Duodenal mucosa (tissue), 2 donors: ENCODE measurements around the gene SLC4A1AP.

Source experiments
- H3K27ac ChIP-seq: one replicate; pipeline ENCODE4 v1.7.0; 2013; ENCODE audit warnings: low read depth, low read length
- H3K27me3 ChIP-seq, 2 donors: one replicate each; pipeline ENCODE4 v1.7.0; 2013; ENCODE audit warnings: low read length in 2 of 2, control low read depth in 1 of 2; ENCODE audit not compliant: insufficient read depth in 2 of 2, control insufficient read depth in 1 of 2
- H3K36me3 ChIP-seq, 2 donors: one replicate each; pipeline ENCODE4 v1.7.0; 2013; ENCODE audit warnings: low read length in 2 of 2, control low read depth in 1 of 2; ENCODE audit not compliant: insufficient read depth in 2 of 2, control insufficient read depth in 1 of 2
- H3K4me1 ChIP-seq, 2 donors: one replicate each; pipeline ENCODE4 v1.7.0; 2013; ENCODE audit warnings: low read length in 2 of 2, control low read depth in 1 of 2; ENCODE audit not compliant: insufficient read depth in 2 of 2, control insufficient read depth in 1 of 2
- H3K4me3 ChIP-seq, 2 donors: one replicate each; pipeline ENCODE4 v1.7.0; 2013; ENCODE audit warnings: low read length in 2 of 2, low read depth in 1 of 2
- H3K9ac ChIP-seq, 2 donors: one replicate each; pipeline ENCODE4 v1.7.0; 2013; ENCODE audit warnings: low read length in 2 of 2, low read depth in 1 of 2
- H3K9me3 ChIP-seq, 2 donors: one replicate each; pipeline ENCODE4 v1.7.0; 2013; ENCODE audit warnings: low read length in 2 of 2, control low read depth in 1 of 2; ENCODE audit not compliant: control insufficient read depth in 1 of 2

Gene SLC4A1AP

GRCh38 chr2:27729198-27729597 is 65.5 kb downstream of the SLC4A1AP start:
- H3K27ac ChIP-seq: peak overlapping the region; percentile 16
- H3K4me3 ChIP-seq: no peak overlapping the region
- no peak overlapping the region for H3K9ac ChIP-seq
- no peaks in the 10 kb centered on the region for H3K36me3 ChIP-seq
- H3K9me3 ChIP-seq: no peaks in the 10 kb centered on the region
- no peaks in the 10 kb centered on the region for H3K27me3 ChIP-seq
- peaks cover 20 to 27% of the 10 kb centered on the region in 2 donors for H3K4me1 ChIP-seq

GRCh38 chr2:27729614-27730013 is 65.9 kb downstream of the SLC4A1AP start:
- no peaks in the 10 kb centered on the region for H3K27me3 ChIP-seq
- H3K9ac ChIP-seq: no peak overlapping the region
- peak overlapping the region; percentile 30 for H3K27ac ChIP-seq
- H3K4me3 ChIP-seq: no peak overlapping the region
- no peaks in the 10 kb centered on the region for H3K9me3 ChIP-seq
- H3K4me1 ChIP-seq: peaks cover 20 to 31% of the 10 kb centered on the region in 2 donors
- H3K36me3 ChIP-seq: no peaks in the 10 kb centered on the region

GRCh38 chr2:27730261-27730662 is 66.6 kb downstream of the SLC4A1AP start:
- Histone ChIP-seq H3K27me3 (no peaks in the 10 kb centered on the region), H3K9me3 (no peaks in the 10 kb centered on the region), H3K36me3 (no peaks in the 10 kb centered on the region), H3K27ac (peak overlapping the region; percentile 30), H3K9ac (no peak overlapping the region), H3K4me3 (no peak overlapping the region), H3K4me1 (peaks cover 26 to 38% of the 10 kb centered on the region in 2 donors)

DNA sequence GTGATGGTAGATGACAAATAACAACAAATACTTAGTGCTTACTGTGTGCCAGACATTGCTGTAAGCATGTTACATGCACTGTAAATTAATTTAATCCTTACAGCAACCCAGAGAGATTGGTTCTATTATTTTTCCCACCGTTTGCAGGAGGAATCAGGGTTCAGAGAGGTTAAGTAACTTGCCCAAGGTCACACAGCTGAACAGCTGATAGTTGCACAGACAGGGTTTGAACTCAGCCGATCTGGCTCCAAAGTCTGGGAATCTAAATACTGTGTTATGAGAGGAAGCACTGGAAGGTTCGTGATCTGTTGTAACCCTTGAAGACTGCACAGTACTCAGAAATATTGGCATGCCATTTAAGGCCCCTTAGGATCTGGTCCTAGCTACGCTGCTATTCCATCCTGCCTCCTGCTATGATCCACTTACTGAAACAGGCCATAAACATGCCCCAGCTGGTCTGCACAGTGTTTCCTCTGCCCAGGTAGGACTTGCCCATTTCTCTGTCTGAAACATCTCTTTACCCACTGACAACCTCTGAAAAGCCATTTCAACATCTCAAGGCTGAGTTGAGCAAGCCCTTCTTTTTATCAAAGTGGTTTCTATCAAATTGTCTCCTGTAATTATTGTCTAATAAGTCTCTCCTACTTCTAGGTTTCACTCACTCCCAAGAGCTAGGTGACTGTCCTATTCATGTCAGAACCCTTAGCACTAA is 67.4 kb downstream of the SLC4A1AP start:
- H3K4me3 ChIP-seq: no peak overlapping the region
- H3K36me3 ChIP-seq: no peaks in the 10 kb centered on the region
- no peaks in the 10 kb centered on the region for H3K9me3 ChIP-seq
- no peaks in the 10 kb centered on the region for H3K27me3 ChIP-seq
- no peak overlapping the region for H3K9ac ChIP-seq
- no peak overlapping the region for H3K27ac ChIP-seq
- H3K4me1 ChIP-seq: peaks cover 32 to 43% of the 10 kb centered on the region in 2 donors

DNA sequence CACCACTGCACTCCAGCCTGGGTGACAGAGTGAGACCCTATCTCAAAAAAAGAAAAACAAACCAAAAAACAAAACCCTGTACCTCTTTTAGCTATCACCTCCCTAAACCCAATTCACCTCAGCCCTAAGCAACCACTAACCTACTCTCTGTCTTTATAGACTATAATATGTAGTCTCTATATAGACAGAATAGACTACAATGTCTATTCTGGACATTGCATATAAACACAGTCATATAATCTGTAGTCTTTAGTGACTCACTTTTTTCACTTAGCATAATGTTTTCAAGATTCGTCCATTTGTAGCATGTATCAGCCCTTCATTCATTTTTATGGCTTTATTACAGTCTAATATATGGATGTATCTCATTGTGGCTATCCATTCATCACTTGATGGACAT is 70.6 kb downstream of the SLC4A1AP start:
- Histone ChIP-seq H3K27me3 (no peaks in the 10 kb centered on the region), H3K4me1 (peaks cover 37 to 54% of the 10 kb centered on the region in 2 donors), H3K36me3 (no peaks in the 10 kb centered on the region)

DNA sequence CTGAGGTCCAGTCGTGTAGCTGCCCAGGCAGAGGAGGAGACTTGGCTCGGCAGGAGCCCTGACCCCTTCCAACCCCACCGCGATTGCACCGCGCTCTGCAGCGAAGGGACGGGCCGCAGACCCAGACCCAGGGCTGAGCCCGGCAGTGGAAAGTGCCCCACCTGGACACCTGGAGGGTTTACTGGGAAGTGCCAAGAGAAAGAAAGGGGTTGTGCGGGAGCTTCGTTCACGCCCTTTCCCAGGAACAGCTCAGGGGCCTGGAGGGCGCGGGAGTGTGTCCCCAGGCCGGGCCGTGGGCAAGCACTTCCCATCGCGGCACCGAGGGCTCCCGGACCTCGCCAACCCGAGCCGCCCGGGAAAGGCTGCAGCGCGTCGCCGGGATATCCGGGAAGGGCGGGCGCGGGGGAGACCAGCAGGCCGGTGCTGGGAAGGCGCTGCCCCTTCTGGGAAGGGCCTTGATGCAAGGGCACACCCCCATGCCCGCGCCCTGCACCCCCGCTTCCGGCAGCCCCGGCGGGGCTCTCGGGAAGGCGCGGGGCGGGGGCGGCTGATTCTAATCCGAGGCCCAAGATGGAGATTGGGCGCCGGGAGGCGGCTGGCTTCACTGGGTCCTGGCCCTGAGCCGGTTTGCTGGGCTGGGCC is 71.7 kb downstream of the SLC4A1AP start:
- H3K27me3 ChIP-seq: no peaks in the 10 kb centered on the region
- peak overlapping the region; percentile 73 to 82 for H3K4me3 ChIP-seq
- peak overlapping the region; percentile 75 for H3K27ac ChIP-seq
- peaks cover 29 to 43% of the 10 kb centered on the region in 2 donors for H3K4me1 ChIP-seq
- H3K9me3 ChIP-seq: no peaks in the 10 kb centered on the region
- H3K36me3 ChIP-seq: no peaks in the 10 kb centered on the region
- H3K9ac ChIP-seq: peak overlapping the region; percentile 67 to 78

More for the DNA sequence above, 70.6 kb downstream of the SLC4A1AP start:
- Histone ChIP-seq H3K9ac (no peak overlapping the region), H3K27ac (no peak overlapping the region), H3K4me3 (no peak overlapping the region), H3K9me3 (no peaks in the 10 kb centered on the region)

GRCh38 chr2:27736031-27736889 is 72.6 kb downstream of the SLC4A1AP start:
- Histone ChIP-seq H3K27me3 (no peaks in the 10 kb centered on the region), H3K4me1 (peaks cover 29 to 42% of the 10 kb centered on the region in 2 donors), H3K36me3 (no peaks in the 10 kb centered on the region), H3K27ac (peak overlapping the region; percentile 71), H3K9me3 (no peaks in the 10 kb centered on the region), H3K9ac (peak overlapping the region; percentile 10 to 78), H3K4me3 (peak overlapping the region; percentile 73 to 82)

GRCh38 chr2:27736890-27737204 is 73.2 kb downstream of the SLC4A1AP start:
- no peak overlapping the region for H3K9ac ChIP-seq
- H3K27ac ChIP-seq: no peak overlapping the region
- peaks cover 29 to 42% of the 10 kb centered on the region in 2 donors for H3K4me1 ChIP-seq
- H3K9me3 ChIP-seq: no peaks in the 10 kb centered on the region
- H3K36me3 ChIP-seq: no peaks in the 10 kb centered on the region
- no peak overlapping the region for H3K4me3 ChIP-seq
- no peaks in the 10 kb centered on the region for H3K27me3 ChIP-seq

DNA sequence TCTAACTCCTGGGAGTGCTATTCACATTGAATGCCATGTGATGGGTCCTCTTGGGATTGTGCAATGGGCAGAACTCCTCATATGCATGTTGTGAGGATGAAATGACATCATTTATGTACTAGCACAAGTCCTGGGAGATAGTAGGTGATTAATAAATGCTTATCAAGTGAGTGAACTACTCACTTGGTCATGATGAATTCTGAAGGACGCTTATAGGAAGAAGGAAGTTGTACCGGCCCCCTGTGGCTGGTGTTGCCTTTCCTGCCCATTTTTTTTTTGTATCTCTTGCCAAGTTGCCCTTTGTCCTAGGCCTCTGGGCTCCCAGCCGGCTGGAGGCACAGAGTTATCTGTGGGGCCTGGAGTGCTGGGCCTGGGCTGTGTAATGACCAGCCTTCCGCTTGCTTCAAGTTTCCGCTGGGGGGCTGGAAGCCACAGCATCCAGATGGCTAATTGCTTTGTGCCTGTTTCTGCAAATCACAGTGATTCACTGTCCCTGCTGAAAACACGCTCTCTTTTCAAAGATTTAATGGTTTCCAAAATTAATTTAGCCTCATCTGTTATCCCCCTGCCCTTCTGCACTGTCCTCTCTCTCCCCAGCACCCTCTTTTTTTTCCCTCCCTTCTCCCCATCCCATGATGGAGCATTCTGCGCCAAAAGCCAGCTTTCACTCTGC is 74.1 kb downstream of the SLC4A1AP start:
- Histone ChIP-seq H3K9ac (peak overlapping the region in 1 of 2 donors; percentile 40), H3K9me3 (no peaks in the 10 kb centered on the region), H3K4me3 (no peak overlapping the region), H3K27me3 (no peaks in the 10 kb centered on the region), H3K4me1 (peaks cover 29 to 42% of the 10 kb centered on the region in 2 donors), H3K36me3 (no peaks in the 10 kb centered on the region), H3K27ac (peak overlapping the region; percentile 30)
